ENCODE data around the gene ANKRD10.
"Not testable (repeated sequence)": the region's sequence is repeated elsewhere in the genome, so short reads cannot be mapped to it uniquely, and the experiment has no call there.

ANKRD10 gene

GRCh38 chr13:110869231-110869804 is 45.6 kb downstream of the ANKRD10 start:
- DNase-seq (ENCODE audit: low read depth in 2 of 3, low spot score in 2 of 3): no peak

- no peak for DNase-seq (ENCODE audit: low read depth in 2 of 3, low spot score in 2 of 3)
Observed at GRCh38 chr13:110868720-110869119, 46.1 kb downstream of the ANKRD10 start.

- no peak for DNase-seq (ENCODE audit: low read depth in 2 of 3, low spot score in 2 of 3)
Observed at GRCh38 chr13:110867380-110867779, 47.5 kb downstream of the ANKRD10 start.

GRCh38 chr13:110866491-110867170 is 48.2 kb downstream of the ANKRD10 start:
- DNase-seq (ENCODE audit: low read depth in 2 of 3, low spot score in 2 of 3): no peak

- DNase-seq (ENCODE audit: low read depth in 2 of 3, low spot score in 2 of 3): no peak
Observed at GRCh38 chr13:110863685-110864084, 51.2 kb downstream of the ANKRD10 start.

- DNase-seq (ENCODE audit: low read depth in 2 of 3, low spot score in 2 of 3): no peak
Observed at GRCh38 chr13:110860983-110861382, 53.9 kb downstream of the ANKRD10 start.

- DNase-seq (ENCODE audit: low read depth in 2 of 3, low spot score in 2 of 3): no peak
Observed at GRCh38 chr13:110856942-110857835, 57.7 kb downstream of the ANKRD10 start.

GRCh38 chr13:110855363-110855762 is 59.5 kb downstream of the ANKRD10 start:
- DNase-seq (ENCODE audit: low read depth in 2 of 3, low spot score in 2 of 3): no peak

GRCh38 chr13:110854866-110855265 is 60.0 kb downstream of the ANKRD10 start:
- DNase-seq (ENCODE audit: low read depth in 2 of 3, low spot score in 2 of 3): no peak

GRCh38 chr13:110853235-110853721 is 61.6 kb downstream of the ANKRD10 start:
- DNase-seq (ENCODE audit: low read depth in 2 of 3, low spot score in 2 of 3): no peak

- no peak for DNase-seq (ENCODE audit: low read depth in 2 of 3, low spot score in 2 of 3)
Observed at GRCh38 chr13:110850840-110851239, 64.0 kb downstream of the ANKRD10 start.

GRCh38 chr13:110850006-110850405 is 64.9 kb downstream of the ANKRD10 start:
- no peak for DNase-seq (ENCODE audit: low read depth in 2 of 3, low spot score in 2 of 3)

- DNase-seq (ENCODE audit: low read depth in 2 of 3, low spot score in 2 of 3): no peak
Observed at GRCh38 chr13:110845520-110845919, 69.3 kb downstream of the ANKRD10 start.

GRCh38 chr13:110841846-110842245 is 73.0 kb downstream of the ANKRD10 start:
- DNase-seq (ENCODE audit: low read depth in 2 of 3, low spot score in 2 of 3): no peak

GRCh38 chr13:110841406-110841805 is 73.5 kb downstream of the ANKRD10 start:
- DNase-seq (ENCODE audit: low read depth in 2 of 3, low spot score in 2 of 3): no peak

- DNase-seq (ENCODE audit: low read depth in 2 of 3, low spot score in 2 of 3): no peak
Observed at GRCh38 chr13:110838867-110839538, 75.9 kb downstream of the ANKRD10 start.

- DNase-seq (ENCODE audit: low read depth in 2 of 3, low spot score in 2 of 3): no peak
Observed at GRCh38 chr13:110838116-110838515, 76.8 kb downstream of the ANKRD10 start.

- DNase-seq (ENCODE audit: low read depth in 2 of 3, low spot score in 2 of 3): not testable (repeated sequence)
Observed at GRCh38 chr13:110837397-110838061, 77.3 kb downstream of the ANKRD10 start.

GRCh38 chr13:110836605-110836903 is 78.3 kb downstream of the ANKRD10 start:
- no peak for DNase-seq (ENCODE audit: low read depth in 2 of 3, low spot score in 2 of 3)

GRCh38 chr13:110835721-110836604 is 78.9 kb downstream of the ANKRD10 start:
- no peak for DNase-seq (ENCODE audit: low read depth in 2 of 3, low spot score in 2 of 3)
